ENCODE measurements around the gene KLRC1.
"Not testable (repeated sequence)": the region's sequence is repeated elsewhere in the genome, so short reads cannot be mapped to it uniquely, and the experiment has no call there.

The KLRC1 gene

GRCh38 chr12:10409392-10409791 lies 43.8 kb downstream of the KLRC1 start, which contains the start of gene KLRC4:
KLRC4 (minus strand) TSS chr12:10409757; CDS start chr12:10409575, 182 bp downstream.
- DNase-seq, result no peak

- no peak for DNase-seq
Measured at GRCh38 chr12:10408842-10409241, 44.3 kb downstream of the KLRC1 start.

GRCh38 chr12:10406725-10407124 lies 46.5 kb downstream of the KLRC1 start:
- DNase-seq, result no peak

- DNase-seq, result no peak
Measured at GRCh38 chr12:10405294-10405693, 47.9 kb downstream of the KLRC1 start.

GRCh38 chr12:10404798-10405197 lies 48.4 kb downstream of the KLRC1 start:
- no peak for DNase-seq

- no peak for DNase-seq
Measured at GRCh38 chr12:10400829-10401228, 52.3 kb downstream of the KLRC1 start.

GRCh38 chr12:10398168-10398567 lies 55.0 kb downstream of the KLRC1 start:
- DNase-seq, result no peak

GRCh38 chr12:10397296-10397695 lies 55.9 kb downstream of the KLRC1 start:
- DNase-seq, result no peak

GRCh38 chr12:10396176-10396575 lies 57.0 kb downstream of the KLRC1 start:
- not testable (repeated sequence) for DNase-seq
